HepG2 (cell line): ENCODE data around the gene EMILIN1. TPM values are rescaled to one million over a fixed set of nuclear protein-coding genes. Genes with fewer than 3 reads are reported as not detected.

ENCODE experiments used
- CTCF ChIP-seq: sonication (generic); formaldehyde crosslinking; IDR thresholded peaks from 2 replicates; pipeline ENCODE4 v1.5.0; 2020; ENCODE audit warnings: mild to moderate bottlenecking, missing genetic modification reagents, moderate library complexity
- DR1 ChIP-seq: sonication (generic); formaldehyde crosslinking; IDR thresholded peaks from 2 replicates; pipeline ENCODE4 v1.8.0; 2021; ENCODE audit warnings: mild to moderate bottlenecking, missing genetic modification reagents, inconsistent platforms
- HHEX ChIP-seq: IDR thresholded peaks from 2 replicates; pipeline ENCODE4 v1.6.1; 2016; ENCODE audit warnings: control low read depth
- HNRNPUL1 ChIP-seq: fragments of 200-400 bp; formaldehyde crosslinking; IDR thresholded peaks from 2 replicates; pipeline ENCODE4 v1.6.1; 2017; ENCODE audit warnings: low read depth, mild to moderate bottlenecking, low read length, moderate library complexity
- ISX ChIP-seq: sonication (generic); formaldehyde crosslinking; conservative IDR thresholded peaks from 2 replicates; pipeline ENCODE4 v1.5.0; 2020; ENCODE audit warnings: missing genetic modification reagents
- NR2F6 ChIP-seq, 2 experiments: IDR thresholded peaks; 2 replicates each; pipeline ENCODE4 v1.6.1; 2016; ENCODE audit warnings: antibody characterized with exemption in 1 of 2, mild to moderate bottlenecking in 1 of 2
- SRSF9 ChIP-seq: fragments of 200-400 bp; formaldehyde crosslinking; IDR thresholded peaks from 2 replicates; pipeline ENCODE4 v1.6.1; 2018; ENCODE audit warnings: borderline replicate concordance, mild to moderate bottlenecking, low read depth, low read length; ENCODE audit not compliant: insufficient read depth, poor library complexity, severe bottlenecking
- THYN1 ChIP-seq: sonication (generic); formaldehyde crosslinking; IDR thresholded peaks from 2 replicates; pipeline ENCODE4 v1.8.1; 2023; ENCODE audit warnings: low read depth, mild to moderate bottlenecking, moderate library complexity, missing genetic modification reagents, borderline replicate concordance
- TP53 ChIP-seq: sonication (generic); formaldehyde crosslinking; conservative IDR thresholded peaks from 2 replicates; pipeline ENCODE4 v1.4.0; 2020; ENCODE audit warnings: missing genetic modification reagents
- ZNF234 ChIP-seq: sonication (generic); formaldehyde crosslinking; conservative IDR thresholded peaks from 2 replicates; pipeline ENCODE4 v1.5.1; 2020; ENCODE audit warnings: mild to moderate bottlenecking, missing genetic modification reagents
- ZNF260 ChIP-seq: sonication (generic); formaldehyde crosslinking; IDR thresholded peaks from 2 replicates; pipeline ENCODE4 v1.4.0; 2020; ENCODE audit warnings: missing genetic modification reagents, low read depth, mild to moderate bottlenecking, borderline replicate concordance
- ZNF329 ChIP-seq: sonication (generic); formaldehyde crosslinking; IDR thresholded peaks from 2 replicates; pipeline ENCODE4 v1.9.0; 2021; ENCODE audit warnings: low read depth, mild to moderate bottlenecking, missing genetic modification reagents
- ZNF354B ChIP-seq: sonication (generic); formaldehyde crosslinking; IDR thresholded peaks from 2 replicates; pipeline ENCODE4 v1.8.0; 2022; ENCODE audit warnings: mild to moderate bottlenecking, missing genetic modification reagents
- ZNF468 ChIP-seq: sonication (generic); formaldehyde crosslinking; IDR thresholded peaks from 2 replicates; pipeline ENCODE4 v1.8.0; 2022; ENCODE audit warnings: mild to moderate bottlenecking, moderate library complexity, missing genetic modification reagents
- ZNF567 ChIP-seq: sonication (generic); formaldehyde crosslinking; IDR thresholded peaks from 2 replicates; pipeline ENCODE4 v1.8.1; 2023; ENCODE audit warnings: mild to moderate bottlenecking, missing genetic modification reagents, borderline replicate concordance
- ZNF629 ChIP-seq: sonication (generic); formaldehyde crosslinking; conservative IDR thresholded peaks from 2 replicates; pipeline ENCODE4 v1.5.0; 2020; ENCODE audit warnings: missing genetic modification reagents
- polyA plus RNA-seq, 8 experiments: library from polyadenylated mRNA; depleted of rRNA in 3 of 8; stranded (reverse) in 7 of 8; unstranded in 1 of 8; fragments of >200 nt; fragmentation: Illumina TruSeq in 4 of 8; extraction: Trizol in 4 of 8; gene quantifications; 2 replicates each; pipeline versions ENCODE4 v1.2.1 to v1.2.3, GENCODE V29; 2011 to 2016; ENCODE audit warnings: low read depth in 4 of 8, missing spikeins in 1 of 8, mixed read lengths in 1 of 8; ENCODE audit not compliant: insufficient read depth in 1 of 8
- total RNA-seq, 5 experiments: library from RNA; depleted of rRNA; stranded (reverse); fragments of >200 nt; fragmentation: Illumina TruSeq; extraction: Trizol; gene quantifications; 2 replicates each; pipeline ENCODE4 v1.2.3, GENCODE V29; 2016; ENCODE audit warnings: low read depth in 1 of 5
- TF ChIP-seq, protein P1 (sequence below): sonication (generic); formaldehyde crosslinking; IDR thresholded peaks from 2 replicates; pipeline ENCODE4 v1.9.0; 2021; ENCODE audit warnings: missing genetic modification reagents, mild to moderate bottlenecking, borderline replicate concordance
- TF ChIP-seq, protein P2 (sequence below): sonication (generic); formaldehyde crosslinking; IDR thresholded peaks from 2 replicates; pipeline ENCODE4 v1.4.0; 2020; ENCODE audit warnings: mild to moderate bottlenecking, missing genetic modification reagents
- TF ChIP-seq, protein P3 (sequence below): sonication (generic); formaldehyde crosslinking; IDR thresholded peaks from 2 replicates; pipeline ENCODE4 v1.5.1; 2020; ENCODE audit warnings: missing genetic modification reagents, mild to moderate bottlenecking, borderline replicate concordance
- TF ChIP-seq, protein P4 (sequence below): sonication (generic); formaldehyde crosslinking; IDR thresholded peaks from 2 replicates; pipeline ENCODE4 v1.4.0; 2020; ENCODE audit warnings: missing genetic modification reagents
- TF ChIP-seq, protein P5 (sequence below): sonication (generic); formaldehyde crosslinking; IDR thresholded peaks from 2 replicates; pipeline ENCODE4 v1.8.1; 2023; ENCODE audit warnings: mild to moderate bottlenecking, moderate library complexity, missing genetic modification reagents

Gene EMILIN1
- total and polyA plus RNA-seq, 2 of the 13 experiments (the other 11 are each of a cell fraction or from before 2014, with no cell fraction given) = 8.1 to 9.7 TPM

DNA sequence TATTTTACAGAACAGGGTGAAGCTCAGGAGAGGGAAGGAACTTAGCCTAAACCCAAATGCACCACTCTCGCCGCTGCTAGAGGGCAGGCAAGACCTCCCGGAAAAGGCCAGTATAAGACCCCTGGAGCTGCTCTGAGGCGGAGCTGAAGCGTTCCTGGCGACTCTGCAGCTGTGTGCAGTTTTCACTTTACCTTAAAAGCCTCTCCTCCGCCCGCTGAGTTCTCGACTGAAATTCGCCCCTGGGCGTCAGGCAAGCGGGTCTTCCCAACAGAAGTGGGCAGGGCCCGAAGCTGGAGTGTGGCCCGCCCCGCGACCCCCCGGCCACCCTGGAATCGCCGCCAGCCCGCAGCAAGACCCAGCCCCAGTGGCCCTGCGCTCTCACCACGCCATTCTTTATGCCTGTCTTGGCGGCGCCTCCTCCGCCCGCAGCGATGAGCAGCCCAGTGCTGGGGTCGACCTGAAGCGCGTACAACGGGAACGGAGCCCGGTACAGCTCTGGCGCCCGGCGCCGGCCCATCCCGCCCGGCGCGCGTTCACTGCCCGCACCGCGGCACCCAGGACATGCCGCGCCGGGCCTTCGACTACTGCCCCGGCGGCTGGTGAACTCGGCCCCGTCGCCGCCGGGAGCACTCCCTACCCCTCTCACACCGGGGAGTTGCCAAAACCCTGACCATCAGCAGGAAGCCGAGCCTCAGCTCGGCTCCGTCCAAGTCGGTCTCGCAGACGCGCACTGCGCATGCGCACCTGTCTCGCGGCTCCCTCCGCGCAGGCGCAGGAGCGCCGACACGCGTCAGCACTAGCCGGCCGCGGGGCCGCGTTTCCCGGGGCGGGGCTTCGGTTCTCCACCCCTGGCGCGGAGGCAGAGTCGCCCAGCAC is 55.7 kb downstream of the EMILIN1 start, which contains the start of gene PREB (continued):
- TF ChIP-seq HHEX (CRISPR knock-in tag) (no peak), DR1 (no peak), SRSF9 (no peak), TP53 (0 out of 2 replicates have a peak, but pooled peaks have one; percentile 10), ZNF629 (CRISPR knock-in tag) (no peak), ZNF329 (0 out of 2 replicates have a peak, but pooled peaks have one; percentile 62), ZNF567 (CRISPR knock-in tag) (no peak), ZNF260 (CRISPR knock-in tag) (no peak), CTCF (CRISPR knock-in tag) (peak; percentile 34), NR2F6 (IDR thresholded peaks at IDR 0.05) (no peak), NR2F6 (CRISPR knock-in tag; IDR thresholded peaks at IDR 0.05) (peak; percentile 49; the same call in 1 of the 2 replicates), THYN1 (CRISPR knock-in tag) (no peak; the same call in 1 of the 2 replicates), HNRNPUL1 (no peak), ISX (CRISPR knock-in tag) (no peak), ZNF354B (CRISPR knock-in tag) (no peak), ZNF468 (CRISPR knock-in tag) (no peak), ZNF234 (CRISPR knock-in tag) (0 out of 2 replicates have a peak, but pooled peaks have one; percentile 6)
- TF ChIP-seq, protein P1, sequence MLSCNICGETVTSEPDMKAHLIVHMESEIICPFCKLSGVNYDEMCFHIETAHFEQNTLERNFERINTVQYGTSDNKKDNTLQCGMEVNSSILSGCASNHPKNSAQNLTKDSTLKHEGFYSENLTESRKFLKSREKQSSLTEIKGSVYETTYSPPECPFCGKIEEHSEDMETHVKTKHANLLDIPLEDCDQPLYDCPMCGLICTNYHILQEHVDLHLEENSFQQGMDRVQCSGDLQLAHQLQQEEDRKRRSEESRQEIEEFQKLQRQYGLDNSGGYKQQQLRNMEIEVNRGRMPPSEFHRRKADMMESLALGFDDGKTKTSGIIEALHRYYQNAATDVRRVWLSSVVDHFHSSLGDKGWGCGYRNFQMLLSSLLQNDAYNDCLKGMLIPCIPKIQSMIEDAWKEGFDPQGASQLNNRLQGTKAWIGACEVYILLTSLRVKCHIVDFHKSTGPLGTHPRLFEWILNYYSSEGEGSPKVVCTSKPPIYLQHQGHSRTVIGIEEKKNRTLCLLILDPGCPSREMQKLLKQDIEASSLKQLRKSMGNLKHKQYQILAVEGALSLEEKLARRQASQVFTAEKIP (CRISPR knock-in tag) = no peak
- TF ChIP-seq, protein P2, sequence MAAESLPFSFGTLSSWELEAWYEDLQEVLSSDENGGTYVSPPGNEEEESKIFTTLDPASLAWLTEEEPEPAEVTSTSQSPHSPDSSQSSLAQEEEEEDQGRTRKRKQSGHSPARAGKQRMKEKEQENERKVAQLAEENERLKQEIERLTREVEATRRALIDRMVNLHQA (CRISPR knock-in tag) = no peak
- TF ChIP-seq, protein P3, sequence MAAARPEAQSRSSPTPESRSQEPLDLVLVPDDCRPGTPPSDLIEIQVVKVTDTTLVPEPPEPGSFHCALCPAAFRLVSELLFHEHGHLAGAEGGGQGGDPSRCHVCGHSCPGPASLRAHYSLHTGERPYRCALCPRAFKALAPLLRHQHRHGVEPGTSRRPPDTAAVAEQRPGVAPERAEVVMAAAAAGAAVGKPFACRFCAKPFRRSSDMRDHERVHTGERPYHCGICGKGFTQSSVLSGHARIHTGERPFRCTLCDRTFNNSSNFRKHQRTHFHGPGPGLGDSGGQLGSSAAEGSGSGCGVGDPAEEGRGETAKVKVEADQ (CRISPR knock-in tag) = 0 out of 2 replicates have a peak, but pooled peaks have one; percentile 3
- TF ChIP-seq, protein P4, sequence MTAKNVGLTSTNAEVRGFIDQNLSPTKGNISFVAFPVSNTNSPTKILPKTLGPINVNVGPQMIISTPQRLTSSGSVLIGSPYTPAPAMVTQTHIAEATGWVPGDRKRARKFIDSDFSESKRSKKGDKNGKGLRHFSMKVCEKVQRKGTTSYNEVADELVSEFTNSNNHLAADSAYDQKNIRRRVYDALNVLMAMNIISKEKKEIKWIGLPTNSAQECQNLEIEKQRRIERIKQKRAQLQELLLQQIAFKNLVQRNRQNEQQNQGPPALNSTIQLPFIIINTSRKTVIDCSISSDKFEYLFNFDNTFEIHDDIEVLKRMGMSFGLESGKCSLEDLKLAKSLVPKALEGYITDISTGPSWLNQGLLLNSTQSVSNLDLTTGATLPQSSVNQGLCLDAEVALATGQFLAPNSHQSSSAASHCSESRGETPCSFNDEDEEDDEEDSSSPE (CRISPR knock-in tag) = peak; percentile 9; the same call in 1 of the 2 replicates
- TF ChIP-seq, protein P5, sequence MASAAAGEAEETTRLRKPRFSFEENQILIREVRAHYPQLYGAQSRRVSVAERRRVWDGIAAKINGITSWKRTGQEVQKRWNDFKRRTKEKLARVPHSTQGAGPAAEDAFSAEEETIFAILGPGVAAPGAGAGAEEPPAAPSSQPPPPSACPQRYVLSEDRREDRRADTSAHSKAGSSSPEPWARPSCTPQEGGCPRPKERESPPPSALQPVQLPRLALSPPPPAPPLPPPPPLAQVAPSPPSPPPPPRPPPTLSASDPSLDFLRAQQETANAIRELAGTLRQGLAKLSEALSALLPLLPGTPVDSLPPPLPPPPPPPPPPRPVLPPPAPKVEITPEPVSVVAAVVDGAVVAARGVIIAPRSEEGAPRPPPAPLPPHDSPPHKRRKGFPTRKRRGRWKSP (CRISPR knock-in tag) = peak; percentile 76
